Esophagus muscularis mucosa (tissue), 4 donors: Measurements from ENCODE around the gene TMC1. TPM values are rescaled to one million over a fixed set of nuclear protein-coding genes. Genes with fewer than 3 reads are reported as not detected.

Experiments
- DNase-seq: peaks from one replicate; pipeline ENCODE4 v3.0.0-alpha.2; 2017; ENCODE audit errors: extremely low spot score
- H3K27ac ChIP-seq, 4 donors: fragments of 200-600 bp; sonication (generic); replicated peaks in 1 of 4; 1 replicate in 3 of 4; 2 replicates in 1 of 4; pipeline ENCODE4 v1.5.1; 2016 to 2019; ENCODE audit warnings: mild to moderate bottlenecking in 1 of 4
- H3K27me3 ChIP-seq, 4 donors: fragments of 200-600 bp; sonication (generic); one replicate each; pipeline versions ENCODE4 v1.5.1 to v1.6.0; 2016 to 2019
- H3K36me3 ChIP-seq, 4 donors: fragments of 200-600 bp; sonication (generic); one replicate each; pipeline ENCODE4 v1.5.1; 2016 to 2019
- H3K4me1 ChIP-seq, 4 donors: fragments of 200-600 bp; sonication (generic); one replicate each; pipeline ENCODE4 v1.5.1; 2016 to 2019
- H3K4me3 ChIP-seq, 4 donors: fragments of 200-600 bp; sonication (generic); 1 replicate in 2 of 4; 2 replicates in 2 of 4; pipeline ENCODE4 v1.5.1; 2016 to 2019; ENCODE audit warnings: mild to moderate bottlenecking in 4 of 4, moderate library complexity in 1 of 4
- H3K9me3 ChIP-seq, 4 donors: fragments of 200-600 bp; sonication (generic); 1 replicate in 3 of 4; 2 replicates in 1 of 4; pipeline ENCODE4 v1.5.1; 2016 to 2019
- EP300 ChIP-seq: sonication (generic); formaldehyde crosslinking; IDR thresholded peaks from one replicate; pipeline ENCODE4 v1.6.1; 2017; ENCODE audit warnings: antibody characterized with exemption
- POLR2A ChIP-seq: fragments of 450-650 bp; IDR thresholded peaks from one replicate; pipeline ENCODE4 v1.6.1; 2017; ENCODE audit warnings: antibody characterized with exemption, moderate library complexity, mild to moderate bottlenecking, low read depth
- POLR2AphosphoS5 ChIP-seq, 2 donors: sonication (generic); formaldehyde crosslinking; IDR thresholded peaks; one replicate each; pipeline ENCODE4 v1.6.1; 2017; ENCODE audit warnings: antibody characterized with exemption in 2 of 2
- WGBS: methylation state at CpG from one replicate; pipeline ENCODE4 v1.1.5; 2018; 5-methylcytosine and 5-hydroxymethylcytosine counted together
- intact Hi-C: fragments of 100-400 bp; cut with DNase I; formaldehyde crosslinking; loops from one replicate; pipeline ENCODE4 v1.15.1; 2023
- total RNA-seq, 4 donors: library from RNA; depleted of rRNA; stranded (reverse); fragments of >200 nt; gene quantifications; one replicate each; pipeline versions ENCODE4 v1.1.0 to v1.2.1, GENCODE V29; 2016
- TF ChIP-seq, protein P1 (sequence below), 3 experiments: fragments of 200-600 bp in 2 of 3; fragments of 450-650 bp in 1 of 3; sonication (generic) in 2 of 3; IDR thresholded peaks; one replicate each; pipeline ENCODE4 v1.5.1; 2017 to 2019; ENCODE audit warnings: antibody characterized with exemption in 3 of 3, mild to moderate bottlenecking in 2 of 3, moderate library complexity in 1 of 3

TMC1 gene
- total RNA-seq, 4 donors from 2014 or later = not detected

DNA sequence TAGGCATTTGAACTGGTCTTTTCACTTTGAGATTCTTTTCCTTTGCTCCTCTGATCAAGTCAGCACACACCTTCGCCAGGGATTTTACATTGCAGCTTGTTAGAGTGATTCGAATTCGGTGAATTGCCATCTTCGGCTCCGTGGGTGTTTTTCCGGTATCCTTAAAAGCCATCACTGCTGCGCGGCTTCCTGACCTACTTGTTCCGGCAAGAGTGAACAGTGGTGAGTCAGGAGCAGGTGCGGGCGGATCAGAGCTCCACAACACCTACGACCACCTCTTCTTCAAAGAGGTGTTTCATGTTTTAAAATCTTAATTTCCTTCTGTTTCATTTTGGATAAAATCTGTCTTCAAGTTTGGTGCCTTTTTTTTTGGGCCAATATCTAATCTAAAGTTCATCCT is 134.6 kb downstream of the TMC1 start:
- Histone ChIP-seq H3K36me3 (no peaks in the 10 kb centered on the region), H3K4me3 (no peak overlapping the region), H3K27me3 (no peaks in the 10 kb centered on the region), H3K9me3 (no peaks in the 10 kb centered on the region), H3K27ac (no peak overlapping the region), H3K4me1 (no peaks in the 10 kb centered on the region)
- no peak for DNase-seq
- WGBS = 94% methylated on average over 12 of the region's 12 CpGs
- TF ChIP-seq POLR2AphosphoS5 (IDR thresholded peaks at IDR 0.05) (no peak), EP300 (no peak), POLR2A (no peak)
- TF ChIP-seq, protein P1, sequence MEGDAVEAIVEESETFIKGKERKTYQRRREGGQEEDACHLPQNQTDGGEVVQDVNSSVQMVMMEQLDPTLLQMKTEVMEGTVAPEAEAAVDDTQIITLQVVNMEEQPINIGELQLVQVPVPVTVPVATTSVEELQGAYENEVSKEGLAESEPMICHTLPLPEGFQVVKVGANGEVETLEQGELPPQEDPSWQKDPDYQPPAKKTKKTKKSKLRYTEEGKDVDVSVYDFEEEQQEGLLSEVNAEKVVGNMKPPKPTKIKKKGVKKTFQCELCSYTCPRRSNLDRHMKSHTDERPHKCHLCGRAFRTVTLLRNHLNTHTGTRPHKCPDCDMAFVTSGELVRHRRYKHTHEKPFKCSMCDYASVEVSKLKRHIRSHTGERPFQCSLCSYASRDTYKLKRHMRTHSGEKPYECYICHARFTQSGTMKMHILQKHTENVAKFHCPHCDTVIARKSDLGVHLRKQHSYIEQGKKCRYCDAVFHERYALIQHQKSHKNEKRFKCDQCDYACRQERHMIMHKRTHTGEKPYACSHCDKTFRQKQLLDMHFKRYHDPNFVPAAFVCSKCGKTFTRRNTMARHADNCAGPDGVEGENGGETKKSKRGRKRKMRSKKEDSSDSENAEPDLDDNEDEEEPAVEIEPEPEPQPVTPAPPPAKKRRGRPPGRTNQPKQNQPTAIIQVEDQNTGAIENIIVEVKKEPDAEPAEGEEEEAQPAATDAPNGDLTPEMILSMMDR (IDR thresholded peaks at IDR 0.05) = no peak
- intact Hi-C loops = no loop called here

DNA sequence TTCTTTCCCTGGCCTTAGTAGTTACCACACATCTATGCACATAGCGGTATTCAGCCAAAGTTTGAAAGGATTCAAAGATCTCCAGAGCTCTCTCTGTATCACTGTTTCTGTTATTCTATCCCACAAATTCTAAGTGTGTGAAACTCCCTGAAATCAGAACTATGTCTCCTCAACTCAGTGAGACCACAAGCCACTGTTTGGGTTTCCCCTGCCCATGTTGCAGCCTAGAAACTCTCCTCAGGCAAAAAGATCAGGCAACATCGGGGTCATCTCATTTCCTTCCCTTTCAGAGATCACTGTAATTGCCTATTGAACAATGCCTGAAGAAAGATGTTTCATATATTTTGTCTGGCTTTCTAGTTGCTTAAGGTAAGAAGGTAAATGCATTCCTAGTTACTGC is 135.6 kb downstream of the TMC1 start:
- TF ChIP-seq POLR2A = no peak
- TF ChIP-seq POLR2AphosphoS5 (IDR thresholded peaks at IDR 0.05) = no peak
- no peak for TF ChIP-seq EP300
- TF ChIP-seq, protein P1 (IDR thresholded peaks at IDR 0.05) = no peak
- no peaks in the 10 kb centered on the region for H3K27me3 ChIP-seq
- no peaks in the 10 kb centered on the region for H3K4me1 ChIP-seq
- H3K9me3 ChIP-seq = no peaks in the 10 kb centered on the region
- no peak overlapping the region for H3K4me3 ChIP-seq
- intact Hi-C loops = no loop called here
- no peaks in the 10 kb centered on the region for H3K36me3 ChIP-seq
- H3K27ac ChIP-seq = no peak overlapping the region
- no peak for DNase-seq
- 88% methylated on average over 2 of the region's 2 CpGs for WGBS

DNA sequence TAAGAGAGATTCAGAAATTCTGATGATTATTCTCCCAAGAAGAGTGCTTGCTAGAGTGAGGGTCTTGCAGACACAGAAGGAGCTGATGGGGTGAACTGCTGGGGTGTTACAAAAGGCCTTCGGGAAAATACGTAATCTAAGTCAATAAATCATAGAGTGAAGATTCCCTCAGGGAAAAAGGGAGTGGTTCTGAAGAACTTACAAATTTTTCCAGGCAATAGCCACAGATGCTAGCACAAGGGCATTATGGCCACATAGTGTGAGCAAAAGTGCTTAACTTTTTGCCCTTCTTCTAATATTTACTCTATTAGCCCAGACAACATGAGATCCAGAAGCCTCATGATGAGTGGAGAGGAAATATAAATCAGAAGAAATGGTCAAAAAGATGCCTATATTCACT is 137.3 kb downstream of the TMC1 start:
- no peaks in the 10 kb centered on the region for H3K9me3 ChIP-seq
- WGBS = 67% methylated on average over 2 of the region's 2 CpGs
- intact Hi-C loops = no loop called here
- no peak overlapping the region for H3K4me3 ChIP-seq
- no peak for TF ChIP-seq POLR2A
- no peak for TF ChIP-seq EP300
- TF ChIP-seq, protein P1 (IDR thresholded peaks at IDR 0.05) = no peak
- TF ChIP-seq POLR2AphosphoS5 (IDR thresholded peaks at IDR 0.05) = no peak
- H3K36me3 ChIP-seq = no peaks in the 10 kb centered on the region
- H3K27ac ChIP-seq = no peak overlapping the region
- no peaks in the 10 kb centered on the region for H3K4me1 ChIP-seq
- DNase-seq = no peak
- no peaks in the 10 kb centered on the region for H3K27me3 ChIP-seq

DNA sequence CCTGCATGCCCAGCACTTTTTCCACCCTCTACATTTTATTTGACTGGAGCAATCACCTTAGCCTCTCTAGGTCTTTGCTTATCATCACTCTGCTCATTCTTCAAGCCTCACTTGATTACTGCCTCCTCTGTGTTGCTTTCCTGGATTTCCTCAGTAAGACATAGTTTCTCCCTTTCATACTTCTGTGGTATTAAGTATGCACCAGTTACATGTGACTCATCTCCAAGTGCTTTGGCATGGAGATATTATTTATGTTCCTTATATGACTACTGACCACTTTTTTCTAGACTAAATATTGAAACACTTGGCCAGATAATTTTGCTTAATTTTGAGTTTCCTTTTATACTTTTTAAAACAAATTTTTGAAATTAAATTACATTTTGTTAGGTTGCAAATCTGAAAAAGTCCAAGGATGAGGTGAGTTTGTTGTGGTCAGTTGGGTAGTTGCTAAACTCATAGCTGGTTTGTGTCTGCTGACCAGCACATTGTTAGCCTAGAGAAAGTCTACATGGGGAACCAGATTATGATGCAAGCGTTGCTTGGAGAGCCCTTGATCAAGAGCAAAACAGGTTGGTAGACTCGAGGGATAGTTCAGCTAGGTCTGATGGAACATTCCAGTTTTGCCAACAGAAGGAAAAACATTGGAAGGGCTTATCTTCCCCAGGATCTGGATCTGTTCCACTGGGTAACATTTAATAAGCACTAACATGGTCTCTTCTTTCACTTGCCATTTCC is 140.2 kb downstream of the TMC1 start:
- Histone ChIP-seq H3K36me3 (no peaks in the 10 kb centered on the region), H3K4me1 (no peaks in the 10 kb centered on the region), H3K9me3 (no peaks in the 10 kb centered on the region), H3K27me3 (no peaks in the 10 kb centered on the region), H3K27ac (no peak overlapping the region), H3K4me3 (no peak overlapping the region)
- intact Hi-C loops = no loop called here
- WGBS = 66% methylated on average over 2 of the region's 2 CpGs
- TF ChIP-seq POLR2AphosphoS5 (IDR thresholded peaks at IDR 0.05) (no peak), POLR2A (no peak), EP300 (no peak)
- TF ChIP-seq, protein P1 (IDR thresholded peaks at IDR 0.05) = no peak
- DNase-seq = no peak

DNA sequence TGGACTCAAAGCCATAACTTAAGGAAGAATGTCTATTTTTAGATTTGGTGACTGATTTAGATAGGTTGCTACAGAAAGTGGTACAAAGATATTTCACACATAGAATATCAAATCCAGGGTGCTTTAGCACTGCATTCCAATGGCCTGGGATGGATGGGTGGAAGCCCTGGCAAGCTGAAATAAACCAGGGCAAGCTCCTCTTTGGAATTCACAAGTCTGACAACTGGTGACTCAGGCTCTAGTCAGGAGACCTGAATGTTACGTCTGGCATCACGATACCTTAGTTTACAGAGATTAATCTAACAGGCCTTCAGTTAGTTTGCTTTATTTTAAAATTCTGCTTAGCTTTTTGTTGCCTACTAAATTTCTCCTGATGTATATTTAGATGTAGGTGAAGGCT is 144.0 kb downstream of the TMC1 start:
- TF ChIP-seq, protein P1 (IDR thresholded peaks at IDR 0.05) = no peak
- no peak for TF ChIP-seq POLR2A
- no peaks in the 10 kb centered on the region for H3K27me3 ChIP-seq
- H3K4me3 ChIP-seq = no peak overlapping the region
- intact Hi-C loops = no loop called here
- H3K27ac ChIP-seq = no peak overlapping the region
- WGBS = 52% methylated on average over 2 of the region's 2 CpGs
- no peak for DNase-seq
- no peaks in the 10 kb centered on the region for H3K9me3 ChIP-seq
- no peaks in the 10 kb centered on the region for H3K4me1 ChIP-seq
- H3K36me3 ChIP-seq = no peaks in the 10 kb centered on the region
